OCI-LY1 (cell line): Measurements from ENCODE around the gene CDH7.

ENCODE experiments used
- H2AFZ ChIP-seq: fragments of 200-600 bp; sonication (generic), shearing (Covaris generic); 2 replicates; pipeline ENCODE4 v1.6.0; 2014; ENCODE audit warnings: antibody characterized with exemption, mild to moderate bottlenecking, low read length
- H3F3A ChIP-seq: fragments of 200-600 bp; sonication (generic), shearing (Covaris generic); 2 replicates; pipeline ENCODE4 v1.6.0; 2014; ENCODE audit warnings: mild to moderate bottlenecking, antibody characterized with exemption, low read length, moderate library complexity; ENCODE audit not compliant: insufficient read depth
- H3K27ac ChIP-seq: fragments of 200-600 bp; sonication (generic); 2 replicates; pipeline ENCODE4 v1.5.1; 2014; ENCODE audit warnings: low read length, mixed run types, mild to moderate bottlenecking, low read depth; ENCODE audit not compliant: poor library complexity, severe bottlenecking
- H3K27me3 ChIP-seq: fragments of 200-600 bp; sonication (generic); 2 replicates; pipeline ENCODE4 v1.6.0; 2014; ENCODE audit warnings: antibody characterized with exemption, mild to moderate bottlenecking, low read length, moderate library complexity; ENCODE audit not compliant: insufficient read depth
- H3K36me3 ChIP-seq: fragments of 200-600 bp; sonication (generic); 2 replicates; pipeline ENCODE4 v1.6.1; 2014; ENCODE audit warnings: mild to moderate bottlenecking, antibody characterized with exemption, low read length, moderate library complexity, mixed read lengths; ENCODE audit not compliant: insufficient read depth
- H3K4me1 ChIP-seq: fragments of 200-600 bp; sonication (generic); 2 replicates; pipeline ENCODE4 v1.5.1; 2014; ENCODE audit warnings: mild to moderate bottlenecking, low read length, moderate library complexity; ENCODE audit not compliant: insufficient read depth, severe bottlenecking
- H3K4me2 ChIP-seq: fragments of 200-600 bp; sonication (generic), shearing (Covaris generic); 2 replicates; pipeline ENCODE4 v1.6.1; 2014; ENCODE audit warnings: low read length
- H3K4me3 ChIP-seq: fragments of 200-600 bp; sonication (generic); 2 replicates; pipeline ENCODE4 v1.5.1; 2014; ENCODE audit warnings: low read length, low read depth, mild to moderate bottlenecking, mixed read lengths; ENCODE audit not compliant: poor library complexity, severe bottlenecking
- H3K79me2 ChIP-seq: fragments of 200-600 bp; shearing (Covaris generic); 2 replicates; pipeline ENCODE4 v1.6.1; 2016; ENCODE audit warnings: mixed run types, low read length, mixed read lengths; ENCODE audit not compliant: insufficient read depth
- H3K9ac ChIP-seq: fragments of 200-600 bp; sonication (generic), shearing (Covaris generic); 2 replicates; pipeline ENCODE4 v1.6.1; 2014; ENCODE audit warnings: mild to moderate bottlenecking, low read length, mixed read lengths
- H3K9me2 ChIP-seq: fragments of 200-600 bp; sonication (generic), shearing (Covaris generic); 2 replicates; pipeline ENCODE4 v1.6.1; 2014; ENCODE audit warnings: low read depth, mild to moderate bottlenecking, low read length, mixed read lengths
- H3K9me3 ChIP-seq: fragments of 200-600 bp; shearing (Covaris generic); 2 replicates; pipeline ENCODE4 v1.6.1; 2014; ENCODE audit warnings: low read length, mixed read lengths
- H4K20me1 ChIP-seq: fragments of 200-600 bp; sonication (generic), shearing (Covaris generic); 2 replicates; pipeline ENCODE4 v1.6.0; 2016; ENCODE audit warnings: mild to moderate bottlenecking, low read length; ENCODE audit not compliant: insufficient read depth
- CTCF ChIP-seq: fragments of 200-600 bp; sonication (generic), shearing (Covaris generic); IDR thresholded peaks from 2 replicates; pipeline ENCODE4 v1.5.1; 2017; ENCODE audit warnings: mild to moderate bottlenecking, antibody characterized with exemption, low read length, moderate library complexity, mixed read lengths
- EZH2 ChIP-seq: fragments of 200-600 bp; sonication (generic), shearing (Covaris generic); IDR thresholded peaks from 2 replicates; pipeline ENCODE4 v1.8.0; 2017; ENCODE audit warnings: borderline replicate concordance, mixed run types, mild to moderate bottlenecking, antibody characterized with exemption, low read length, moderate library complexity, mixed read lengths

CDH7 gene

GRCh38 chr18:65750389-65751154 lies at the start of gene CDH7:
Gene CDH7, plus strand, starts transcription at chr18:65751012. Its CDS starts 11,831 bp downstream, at chr18:65762843.
- no peak within 1 kb of the TSS for H2AFZ ChIP-seq
- no peaks in the 10 kb centered on the region for H3K79me2 ChIP-seq
- H3K36me3 ChIP-seq: no peaks in the 10 kb centered on the region
- H3K9me3 ChIP-seq: no peaks in the 10 kb centered on the region
- no peak within 1 kb of the TSS for H3K4me3 ChIP-seq
- no peak for TF ChIP-seq CTCF
- no peak for TF ChIP-seq EZH2
- H3F3A ChIP-seq: no peaks in the 10 kb centered on the region
- H3K9ac ChIP-seq: no peak within 1 kb of the TSS
- H4K20me1 ChIP-seq: no peaks in the 10 kb centered on the region
- no peak within 1 kb of the TSS for H3K27ac ChIP-seq
- no peaks in the 10 kb centered on the region for H3K27me3 ChIP-seq
- H3K4me1 ChIP-seq: no peaks in the 10 kb centered on the region
- H3K9me2 ChIP-seq: no peaks in the 10 kb centered on the region
- no peak within 1 kb of the TSS for H3K4me2 ChIP-seq

GRCh38 chr18:65704046-65704445 lies 46.8 kb upstream of the CDH7 start:
- no peaks in the 10 kb centered on the region for H3F3A ChIP-seq
- no peak overlapping the region for H3K4me3 ChIP-seq
- H3K9me2 ChIP-seq: no peaks in the 10 kb centered on the region
- no peaks in the 10 kb centered on the region for H3K9me3 ChIP-seq
- no peaks in the 10 kb centered on the region for H3K4me1 ChIP-seq
- no peaks in the 10 kb centered on the region for H3K36me3 ChIP-seq
- H2AFZ ChIP-seq: no peak overlapping the region
- H4K20me1 ChIP-seq: no peaks in the 10 kb centered on the region
- no peak overlapping the region for H3K9ac ChIP-seq
- H3K79me2 ChIP-seq: no peaks in the 10 kb centered on the region
- no peak overlapping the region for H3K4me2 ChIP-seq
- TF ChIP-seq CTCF (no peak), EZH2 (no peak)
- no peaks in the 10 kb centered on the region for H3K27me3 ChIP-seq
- H3K27ac ChIP-seq: no peak overlapping the region

- Histone ChIP-seq H3F3A (no peaks in the 10 kb centered on the region), H3K79me2 (no peaks in the 10 kb centered on the region), H3K4me1 (no peaks in the 10 kb centered on the region), H3K9me3 (no peaks in the 10 kb centered on the region), H2AFZ (no peak overlapping the region), H3K27ac (no peak overlapping the region), H3K9ac (no peak overlapping the region), H4K20me1 (no peaks in the 10 kb centered on the region), H3K9me2 (no peaks in the 10 kb centered on the region), H3K4me2 (no peak overlapping the region), H3K4me3 (no peak overlapping the region), H3K27me3 (no peaks in the 10 kb centered on the region), H3K36me3 (no peaks in the 10 kb centered on the region)
- TF ChIP-seq EZH2 (no peak), CTCF (no peak)
Observed at GRCh38 chr18:65706646-65707045, 44.2 kb upstream of the CDH7 start.
